ENCODE data around the gene EZH2.

Gene EZH2

DNA sequence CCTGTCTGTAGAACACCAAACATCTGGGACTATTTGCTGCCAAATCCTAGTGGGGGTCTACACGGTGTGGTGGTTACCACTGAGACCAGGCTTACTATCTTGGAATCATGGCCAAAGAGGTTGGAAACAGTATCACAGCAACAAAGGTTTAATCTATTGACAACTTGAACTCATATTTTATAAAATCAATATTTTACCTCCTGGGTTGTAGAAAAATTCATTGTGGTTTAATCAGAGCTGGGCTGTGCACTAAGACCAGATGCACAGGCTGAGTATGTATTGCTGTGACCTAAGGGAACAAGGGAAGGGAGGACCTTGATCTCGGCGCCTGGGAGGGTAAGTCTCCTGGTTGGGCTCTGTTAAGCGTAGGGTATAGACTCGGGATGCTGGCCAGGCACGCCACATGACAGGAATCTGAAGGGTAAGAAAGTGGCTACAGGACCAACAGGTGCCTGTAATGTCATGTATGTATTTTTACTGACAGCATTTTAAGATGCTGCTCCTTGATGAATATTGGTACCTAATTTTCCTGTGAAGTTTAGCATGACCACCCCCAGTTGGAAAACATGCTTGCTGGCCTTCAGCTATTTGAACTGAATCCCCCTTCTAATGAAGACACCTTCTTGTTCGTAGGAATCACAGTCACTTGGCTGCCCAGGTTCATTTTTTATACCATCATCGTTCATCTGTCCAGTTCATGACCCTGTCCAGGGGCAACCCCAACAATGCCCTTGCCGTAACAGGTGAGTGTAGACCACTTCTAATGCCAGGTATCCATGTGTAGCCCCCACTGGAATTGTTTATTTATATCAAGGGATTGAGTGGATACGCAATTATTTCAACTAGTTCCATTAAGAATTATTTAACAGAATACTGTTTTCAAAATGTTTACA is 79.5 kb downstream of the EZH2 start:
- DNase-seq (ENCODE audit: low read depth) = no peak

DNA sequence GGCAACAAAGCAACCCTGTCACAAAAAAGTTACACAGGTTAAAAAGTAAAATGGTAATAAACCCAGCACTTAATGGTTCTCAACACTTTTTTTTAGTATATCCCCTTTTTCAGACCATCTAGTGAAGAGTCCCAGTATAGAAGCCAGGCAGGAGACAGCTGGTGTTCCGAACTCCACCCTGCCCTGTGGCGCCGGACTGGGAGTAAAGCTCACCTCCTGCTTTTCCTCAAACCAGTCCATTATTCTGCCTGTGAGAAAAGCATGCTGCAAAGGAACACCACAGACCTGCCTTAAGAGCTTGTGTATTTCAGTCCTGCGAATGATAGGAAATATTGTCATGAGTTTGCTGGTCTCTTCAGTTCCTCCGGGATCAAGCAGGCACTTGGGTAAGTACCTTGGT is 81.0 kb downstream of the EZH2 start:
- DNase-seq (ENCODE audit: low read depth) = no peak

DNA sequence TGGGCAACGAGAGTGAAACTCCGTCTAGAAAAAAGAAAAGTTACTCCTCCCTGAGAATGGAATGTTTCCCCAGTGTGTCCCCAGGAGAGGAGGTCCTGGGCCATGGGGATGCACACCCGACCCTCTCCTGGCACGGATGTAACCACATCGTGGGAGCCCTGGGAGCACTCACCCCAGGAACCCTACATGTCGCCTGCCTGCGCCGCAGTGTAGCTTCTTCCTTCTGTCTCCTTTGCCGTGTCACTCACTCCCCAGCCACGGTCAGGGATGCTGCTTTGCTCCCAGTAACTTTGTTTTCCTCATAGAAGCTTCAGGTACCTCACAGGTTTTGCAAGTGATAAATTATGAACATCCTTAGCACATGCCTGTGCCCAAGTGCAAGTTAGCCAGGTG is 82.0 kb downstream of the EZH2 start:
- no peak for DNase-seq (ENCODE audit: low read depth)

DNA sequence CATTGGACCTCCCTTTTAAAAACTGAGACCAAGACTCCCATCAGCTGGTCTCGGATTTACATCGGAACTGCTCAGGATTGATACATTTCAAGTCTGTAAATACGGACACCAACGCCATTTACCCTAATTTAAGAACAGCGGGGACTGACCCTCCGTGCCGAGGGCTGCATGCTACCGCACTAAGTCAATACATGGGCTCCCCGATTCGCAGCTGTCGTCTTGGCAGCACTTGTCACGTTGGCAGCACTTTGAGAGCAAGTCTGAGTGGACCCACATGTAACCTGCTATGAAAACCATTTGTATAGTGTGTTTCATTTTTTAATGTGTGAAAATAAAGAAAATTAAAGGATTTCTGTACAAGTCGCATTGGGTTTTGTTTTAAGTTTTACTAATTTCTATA is 83.4 kb downstream of the EZH2 start:
- DNase-seq (ENCODE audit: low read depth) = no peak

DNA sequence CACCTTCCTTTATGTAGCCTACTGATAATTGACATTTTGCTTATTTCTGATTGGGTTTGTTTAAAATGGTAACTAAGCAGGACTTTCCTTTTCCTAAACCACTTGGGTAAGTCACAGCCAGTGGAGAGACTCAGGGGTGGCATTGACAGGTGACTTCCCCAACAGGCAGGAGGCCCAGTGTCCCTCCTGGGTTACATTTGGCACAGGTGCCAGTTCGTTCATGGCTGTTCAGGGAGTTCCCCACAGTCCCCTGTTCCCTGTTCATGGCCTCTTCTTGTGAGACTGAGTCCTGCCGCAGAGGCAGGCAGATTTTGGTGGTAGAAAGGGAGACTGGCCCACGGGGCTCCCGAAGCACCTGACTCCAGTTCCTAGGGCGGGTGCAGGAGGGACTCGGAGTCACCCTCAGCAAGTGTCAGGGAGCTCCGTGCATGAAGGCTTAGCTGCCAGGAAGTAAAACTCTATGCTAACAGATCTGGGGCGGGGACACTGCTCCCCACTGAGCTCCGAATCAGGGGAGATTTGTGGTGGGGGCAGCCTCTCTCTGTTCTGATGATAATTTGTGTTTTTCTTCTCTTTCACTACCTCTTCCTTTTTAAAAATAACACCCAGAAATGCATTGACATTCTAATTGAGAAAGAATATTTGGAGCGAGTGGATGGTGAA is 84.1 kb downstream of the EZH2 start:
- no peak for DNase-seq (ENCODE audit: low read depth)

DNA sequence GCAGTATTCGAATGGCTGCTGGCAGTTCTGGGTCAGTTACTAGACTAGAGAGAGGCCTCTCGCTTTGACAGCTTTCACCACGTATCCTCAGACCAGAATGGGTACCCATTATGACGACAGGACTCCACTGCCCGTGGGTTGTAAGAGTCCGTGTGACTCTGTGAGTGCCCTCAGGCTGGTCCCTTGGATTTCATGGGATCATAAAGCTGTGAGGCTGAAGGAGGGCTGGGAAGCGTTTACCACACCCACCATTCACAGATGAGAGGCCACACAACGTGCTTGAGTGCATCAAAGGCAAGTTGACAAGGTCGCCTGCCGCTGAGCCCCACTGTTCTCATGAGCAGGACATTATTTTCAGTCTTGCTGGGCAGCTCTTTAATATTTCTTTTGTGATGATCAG is 87.2 kb downstream of the EZH2 start:
- DNase-seq (ENCODE audit: low read depth) = no peak

DNA sequence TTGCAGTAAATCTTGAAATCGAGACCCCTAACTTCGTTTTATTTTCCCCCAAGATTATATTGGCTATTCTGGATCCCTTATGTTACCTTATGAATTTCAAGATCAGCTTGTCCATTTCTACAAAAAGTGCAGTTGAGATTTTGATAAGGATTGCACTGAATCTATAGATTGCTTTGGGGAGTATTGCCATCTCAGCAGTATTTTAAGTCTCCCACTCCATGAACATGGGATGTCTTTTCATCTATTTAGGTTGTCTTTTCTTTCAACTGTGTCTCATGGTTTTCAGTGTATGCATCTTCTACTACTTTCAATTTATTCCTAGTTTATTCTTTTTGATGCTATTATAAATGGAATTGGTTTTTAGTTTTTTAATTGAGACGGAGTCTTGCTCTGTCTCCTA is 89.6 kb downstream of the EZH2 start:
- no peak for DNase-seq (ENCODE audit: low read depth)

DNA sequence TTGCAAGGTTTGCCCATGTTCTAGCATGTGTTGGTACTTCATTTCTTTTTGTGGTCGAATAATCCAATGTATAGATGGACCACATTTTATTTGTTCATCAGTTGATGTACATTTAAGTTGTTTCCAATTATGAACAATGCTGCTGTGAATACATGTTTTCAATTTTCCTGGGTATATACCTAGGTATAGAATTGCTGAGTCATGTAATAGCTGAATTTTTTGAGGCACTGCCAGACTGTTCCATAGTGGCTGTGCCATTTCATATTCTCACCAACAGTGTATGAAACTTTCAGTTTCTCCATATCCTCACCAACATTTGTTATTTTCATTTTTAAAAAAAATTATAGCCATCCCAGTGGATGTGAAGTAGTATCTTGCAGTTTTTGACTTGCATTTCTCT is 90.5 kb downstream of the EZH2 start:
- no peak for DNase-seq (ENCODE audit: low read depth)

DNA sequence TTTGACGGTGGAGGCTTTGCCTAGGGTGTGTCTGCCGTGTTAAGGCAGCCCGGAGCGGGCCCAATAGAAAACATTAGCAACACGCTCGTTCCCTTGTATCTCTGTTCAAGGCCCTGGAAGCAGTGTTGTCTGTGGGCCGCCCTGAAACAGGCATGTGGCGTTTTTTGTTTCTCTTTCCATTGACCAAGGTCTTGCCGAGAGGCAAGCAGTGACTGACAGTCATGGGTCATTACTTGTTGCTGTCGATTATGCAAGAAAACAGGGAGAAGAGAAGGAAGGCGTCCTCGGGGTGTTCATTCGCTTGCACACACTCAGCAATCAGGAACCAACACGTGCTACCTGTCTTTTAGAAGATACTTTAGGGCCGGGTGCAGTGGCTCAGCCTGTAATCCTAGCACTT is 92.5 kb downstream of the EZH2 start:
- no peak for DNase-seq (ENCODE audit: low read depth)

DNA sequence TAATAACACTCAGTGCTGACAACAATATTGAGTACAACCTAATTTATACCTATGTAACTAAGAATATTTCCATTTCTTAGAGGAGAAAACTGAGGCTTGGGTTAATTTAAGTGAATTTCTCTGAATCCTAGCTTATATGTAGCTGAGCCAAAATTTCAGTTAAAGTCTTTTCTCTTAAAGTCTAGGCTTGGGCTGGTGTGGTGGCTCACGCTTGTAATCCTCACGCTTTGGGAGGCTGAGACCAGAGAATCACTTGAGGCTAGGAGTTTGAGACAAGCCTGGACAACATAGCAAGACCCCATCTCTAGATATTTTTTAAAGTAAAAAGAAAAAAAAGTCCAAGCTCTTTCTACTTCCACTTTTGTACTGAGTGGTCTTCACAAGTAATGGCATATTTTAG is 93.2 kb downstream of the EZH2 start:
- no peak for DNase-seq (ENCODE audit: low read depth)

DNA sequence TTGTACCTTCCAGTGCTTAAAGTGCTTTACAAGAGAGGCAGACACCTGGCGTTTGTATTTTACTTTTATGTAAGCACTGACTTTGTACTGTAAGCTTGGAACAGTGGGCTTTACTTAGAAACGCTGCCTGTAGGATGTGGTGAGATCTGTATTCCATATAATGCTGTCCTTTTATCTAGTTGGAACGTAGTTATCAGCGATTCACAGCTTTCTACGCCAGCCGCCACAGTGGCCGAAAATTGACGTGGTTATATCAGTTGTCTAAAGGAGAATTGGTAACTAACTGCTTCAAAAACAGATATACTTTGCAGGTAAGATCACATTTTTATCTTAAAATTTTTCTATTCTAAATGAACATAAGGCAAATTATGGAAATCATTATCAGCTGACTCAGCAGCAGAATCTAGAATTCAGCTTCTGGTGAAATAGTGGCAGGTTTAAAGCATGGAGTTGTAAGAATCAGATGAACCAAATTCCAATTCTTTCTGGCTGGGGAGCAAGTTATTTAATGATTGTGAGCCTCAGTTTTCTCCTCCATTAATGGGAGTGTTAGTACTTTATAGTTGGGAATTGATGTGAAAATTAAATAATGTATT is 93.9 kb downstream of the EZH2 start:
- DNase-seq (ENCODE audit: low read depth) = no peak

DNA sequence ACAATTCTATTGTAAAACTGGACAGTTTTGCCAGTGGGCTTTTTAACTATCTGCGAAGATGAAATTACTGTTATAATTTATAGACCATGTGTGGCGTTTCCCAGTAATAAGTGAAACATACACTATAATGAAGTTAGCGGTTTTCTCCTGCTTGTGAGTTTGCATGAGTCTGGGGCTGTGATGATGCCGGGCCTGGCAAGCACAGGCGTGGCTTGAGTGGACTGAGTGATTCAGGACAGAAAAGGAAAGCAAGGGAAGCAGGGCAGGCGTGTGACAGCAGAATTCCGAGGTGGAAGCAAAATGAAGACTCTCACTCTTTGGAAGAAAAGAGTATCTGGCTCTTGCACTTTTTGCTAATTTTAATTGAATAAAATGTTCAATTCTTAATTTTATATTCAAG is 94.9 kb downstream of the EZH2 start:
- DNase-seq (ENCODE audit: low read depth) = no peak

DNA sequence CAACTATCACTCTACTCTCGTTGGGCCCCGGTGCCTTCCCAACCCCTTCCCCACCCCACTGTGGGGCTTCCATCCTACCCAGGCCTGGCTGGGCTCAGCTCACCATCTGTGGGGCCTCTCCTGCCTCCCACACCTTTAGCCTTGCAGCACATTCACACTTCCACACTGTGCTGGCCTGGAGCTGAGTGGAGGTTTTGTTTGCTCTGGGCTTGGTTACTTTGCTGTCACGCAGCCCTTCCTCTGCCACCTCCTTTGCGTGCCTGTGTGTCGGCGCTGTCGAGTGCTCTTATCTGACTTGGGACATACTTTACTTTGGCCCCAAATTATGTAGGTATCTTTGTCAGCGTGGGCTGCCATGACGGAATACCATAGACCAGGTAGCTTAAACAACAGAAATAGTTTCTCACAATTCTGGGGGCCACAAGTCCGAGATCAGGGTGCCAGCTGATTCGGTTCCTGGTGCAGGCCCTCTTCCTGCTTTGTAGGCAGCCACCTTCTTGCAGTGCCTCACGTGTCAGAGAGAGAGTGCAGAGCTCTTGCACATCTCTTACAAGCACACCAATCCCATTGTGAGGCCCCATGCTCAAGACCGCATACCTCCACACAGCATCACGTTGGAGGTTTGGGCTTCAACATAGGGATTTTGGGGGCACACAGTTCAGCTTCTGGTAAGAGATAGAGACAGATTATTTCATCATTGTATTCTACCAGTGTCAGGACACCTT is 96.4 kb downstream of the EZH2 start:
- DNase-seq (ENCODE audit: low read depth) = no peak

DNA sequence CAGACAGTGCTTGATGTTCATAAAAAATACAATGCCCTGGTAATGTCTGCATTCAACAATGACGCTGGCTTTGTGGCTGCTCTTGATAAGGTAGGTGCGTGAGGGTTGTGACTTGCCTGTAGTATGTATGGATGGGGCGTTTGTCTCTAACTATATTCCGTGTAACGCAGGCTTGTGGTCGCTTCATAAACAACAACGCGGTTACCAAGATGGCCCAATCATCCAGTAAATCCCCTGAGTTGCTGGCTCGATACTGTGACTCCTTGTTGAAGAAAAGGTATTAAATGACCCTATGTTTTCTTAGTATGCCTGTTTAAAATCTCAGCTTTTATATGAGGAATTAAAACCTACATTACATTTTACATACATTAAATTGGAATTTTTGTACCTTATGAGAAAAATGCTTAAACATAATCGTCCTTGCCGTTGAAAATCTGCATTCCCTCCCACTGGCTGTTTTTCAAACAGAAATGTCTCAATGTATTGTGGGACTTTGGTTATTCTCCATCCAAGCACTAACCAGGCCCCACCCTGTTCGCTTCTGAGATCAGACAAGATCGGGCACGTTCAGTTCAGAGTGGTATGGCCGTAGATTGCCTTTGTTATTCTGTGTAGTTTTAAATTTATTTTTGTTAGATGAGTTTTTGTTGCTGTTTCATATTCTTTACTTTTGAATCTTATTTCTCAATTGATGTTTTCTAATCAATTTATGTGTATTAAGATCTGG is 100.1 kb downstream of the EZH2 start:
- DNase-seq (ENCODE audit: low read depth) = no peak

DNA sequence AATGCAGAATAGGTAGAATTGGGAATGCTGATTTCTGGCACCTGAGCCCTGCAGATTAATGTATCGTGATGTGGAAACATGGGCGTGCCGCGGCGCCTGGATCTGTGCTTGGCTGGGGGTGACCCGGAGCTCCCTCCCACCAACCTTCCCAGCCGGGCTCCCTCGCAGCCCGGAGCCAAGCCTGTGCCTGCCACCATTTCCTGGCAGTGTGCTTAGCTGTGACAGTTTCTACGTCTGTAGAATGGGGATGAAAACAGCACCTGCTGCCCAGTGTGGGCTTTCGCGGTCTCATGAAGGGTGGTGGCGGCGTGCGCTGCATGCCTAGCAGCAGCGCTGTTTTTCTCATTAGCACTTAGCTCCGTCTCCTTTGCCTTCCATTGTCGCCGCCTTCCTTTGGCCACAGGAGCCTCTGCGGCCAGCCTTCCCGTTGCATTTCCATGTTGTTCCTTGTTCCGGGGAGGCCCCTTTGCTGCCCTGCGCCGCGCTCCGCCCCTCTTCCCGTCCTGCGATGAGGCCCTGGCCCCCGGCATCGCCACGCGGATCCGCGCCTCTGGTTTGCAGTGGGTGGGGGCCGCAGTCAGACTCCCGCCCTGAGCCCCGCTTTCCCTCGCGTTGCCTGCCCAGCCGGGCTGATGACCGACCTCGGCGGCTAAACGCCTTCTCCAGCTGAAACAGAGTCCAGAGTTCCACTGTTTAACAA is 101.2 kb downstream of the EZH2 start:
- DNase-seq (ENCODE audit: low read depth) = no peak

DNA sequence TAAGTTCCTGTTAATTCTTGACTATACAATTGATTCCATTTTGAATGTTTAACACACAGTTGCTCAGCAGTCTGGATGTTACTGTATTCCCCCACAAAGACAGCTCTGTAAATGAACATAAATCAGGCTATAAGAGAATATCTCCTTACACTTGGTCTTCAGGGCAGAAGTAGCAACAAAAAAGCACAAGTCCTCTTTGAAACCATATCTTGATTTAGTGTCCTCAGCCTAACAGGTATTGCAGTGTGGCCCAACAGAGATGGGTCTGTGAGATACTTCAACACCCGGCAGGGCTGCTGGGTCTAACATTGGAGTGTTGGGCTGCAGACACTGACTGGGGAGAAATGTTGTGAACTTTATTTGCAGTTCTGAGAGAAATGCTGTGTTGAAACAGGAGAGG is 109.6 kb downstream of the EZH2 start:
- no peak for DNase-seq (ENCODE audit: low read depth)

DNA sequence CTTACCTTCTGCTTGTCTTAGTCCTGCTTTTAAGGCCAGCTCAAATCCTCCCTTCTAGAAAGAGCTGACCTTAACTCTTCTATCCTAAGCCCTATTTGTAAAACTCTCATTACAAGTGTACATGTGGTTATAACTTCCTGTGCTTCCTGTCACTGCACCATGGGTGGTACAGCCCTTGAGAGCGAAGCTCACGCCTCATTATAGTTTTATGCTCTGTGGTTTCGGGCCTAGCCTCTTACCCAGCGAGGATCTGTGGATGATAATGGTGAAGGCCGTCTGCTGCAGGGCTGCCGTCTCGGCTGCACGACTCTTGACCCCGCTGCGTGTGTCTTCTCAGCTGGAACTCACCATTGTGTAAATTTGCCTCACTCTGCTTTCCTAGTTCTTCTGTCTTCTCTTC is 110.8 kb downstream of the EZH2 start:
- peak; percentile 20 for DNase-seq (ENCODE audit: low read depth)

DNA sequence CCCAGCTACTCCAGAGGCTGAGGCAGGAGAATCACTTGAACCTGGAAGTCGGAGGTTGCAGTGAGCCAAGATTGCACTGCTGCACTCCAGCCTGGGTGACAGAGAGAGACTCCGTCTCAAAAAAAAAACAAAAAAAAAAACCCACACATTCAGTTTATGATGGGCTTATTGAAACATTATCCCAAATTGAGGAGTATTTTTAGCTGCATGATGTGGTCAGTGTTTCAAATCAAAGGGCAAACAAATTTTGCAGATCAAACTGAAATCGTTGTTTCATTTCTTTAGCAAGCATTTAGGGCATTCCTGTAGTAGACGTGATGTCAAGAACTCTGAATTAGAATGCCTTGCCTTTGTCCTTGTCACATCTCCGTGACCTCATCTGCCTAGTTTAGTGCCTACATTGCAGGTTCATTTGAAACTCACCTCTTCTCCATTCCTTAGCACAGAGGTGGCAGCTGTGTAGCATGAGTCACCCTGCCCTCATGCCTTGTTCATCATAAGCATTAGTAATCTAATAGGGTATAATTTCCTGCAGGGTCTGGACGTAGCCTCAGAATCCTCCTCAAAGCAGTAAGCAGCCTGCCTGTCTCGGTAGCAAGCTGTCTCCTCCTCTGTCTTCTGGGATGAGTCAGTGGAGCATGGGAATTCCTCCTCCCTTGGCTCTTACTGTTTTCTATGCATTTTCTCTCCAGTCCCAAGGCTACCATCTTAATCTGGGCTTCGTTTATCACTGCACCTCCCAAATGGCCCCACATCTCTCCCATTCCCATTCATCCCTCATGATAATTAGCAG is 111.6 kb downstream of the EZH2 start:
- peak; percentile 9 for DNase-seq (ENCODE audit: low read depth)

DNA sequence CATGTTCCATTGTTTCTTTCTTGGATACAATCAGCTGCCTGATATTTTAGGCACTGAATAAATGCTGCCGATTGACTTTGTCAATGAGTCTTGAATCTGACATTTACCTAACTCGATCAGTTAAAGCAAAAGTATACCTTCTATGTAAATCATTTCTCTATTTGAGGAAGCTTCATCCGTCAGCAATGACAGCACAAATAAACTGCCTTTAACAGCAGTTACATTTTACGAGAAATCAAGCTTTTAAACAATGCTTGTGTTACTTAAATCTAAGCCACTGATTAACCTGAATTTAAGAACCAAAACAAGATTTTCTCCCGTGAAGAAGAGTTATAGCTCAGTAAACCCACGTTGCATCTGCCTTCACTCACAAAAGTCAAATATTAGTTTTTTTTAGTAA is 114.1 kb downstream of the EZH2 start:
- DNase-seq (ENCODE audit: low read depth) = no peak

DNA sequence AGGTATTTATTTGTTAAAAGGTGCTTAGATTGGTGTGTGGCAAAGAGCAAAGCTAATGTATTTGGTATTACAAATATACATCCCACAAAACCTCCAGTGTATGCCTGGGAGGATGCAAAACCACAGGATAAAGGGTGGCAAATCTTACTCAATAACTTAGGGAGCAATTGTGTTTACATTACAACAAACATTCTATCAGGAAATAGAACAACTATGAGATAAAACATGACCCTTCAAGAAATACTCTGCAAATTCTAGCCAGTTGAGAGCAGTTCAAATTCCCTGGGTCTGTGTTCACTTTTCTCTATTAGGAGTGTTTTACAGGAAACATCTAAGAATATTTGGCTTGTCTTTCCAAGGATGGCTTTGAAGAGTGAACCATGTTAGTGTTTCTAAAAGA is 120.5 kb downstream of the EZH2 start:
- DNase-seq (ENCODE audit: low read depth) = no peak
